ENCODE data around the gene CCDC192. TPM values are rescaled to one million over a fixed set of nuclear protein-coding genes. Genes with fewer than 3 reads are reported as not detected.

CCDC192 gene
- total RNA-seq, 1 donor from 2014 or later: not detected

DNA sequence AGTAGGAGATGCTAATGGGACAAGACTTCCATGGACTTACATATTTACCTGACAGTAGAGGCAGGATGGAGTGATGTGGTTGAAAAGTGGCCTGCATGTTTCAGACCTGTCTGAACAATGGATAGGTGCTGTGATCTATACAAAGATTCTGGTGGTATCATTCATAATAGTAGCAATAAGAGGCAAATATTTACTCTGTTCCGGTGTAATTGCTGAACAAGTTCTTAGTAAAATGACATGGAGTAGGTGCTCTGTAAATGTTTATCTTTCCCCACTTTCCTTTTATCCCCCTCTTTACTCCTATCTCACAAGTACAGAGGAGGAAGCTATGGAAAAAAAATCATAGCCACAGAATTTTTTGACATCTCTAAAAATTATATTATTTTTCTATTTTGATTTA is 221.4 kb downstream of the CCDC192 start:
- no peak for DNase-seq

DNA sequence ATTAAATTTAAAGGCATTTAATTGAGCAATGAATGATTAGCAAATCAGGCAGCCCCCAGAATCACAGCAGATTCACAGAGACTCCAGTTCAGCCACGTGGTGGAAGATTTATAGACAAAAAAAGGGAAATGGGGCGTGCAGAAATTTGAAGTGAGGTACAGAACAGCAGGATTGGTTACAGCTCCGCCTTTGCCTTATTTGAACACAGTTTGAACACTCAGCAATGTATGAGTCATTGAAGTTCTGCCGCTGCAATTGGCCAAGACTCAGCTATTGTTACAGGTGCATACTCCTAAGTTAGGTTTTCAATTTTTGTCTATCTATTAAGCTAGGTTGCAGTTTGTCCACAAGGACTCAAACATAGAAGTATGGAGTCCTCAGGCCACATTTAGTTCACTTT is 222.7 kb downstream of the CCDC192 start:
- no peak for DNase-seq

DNA sequence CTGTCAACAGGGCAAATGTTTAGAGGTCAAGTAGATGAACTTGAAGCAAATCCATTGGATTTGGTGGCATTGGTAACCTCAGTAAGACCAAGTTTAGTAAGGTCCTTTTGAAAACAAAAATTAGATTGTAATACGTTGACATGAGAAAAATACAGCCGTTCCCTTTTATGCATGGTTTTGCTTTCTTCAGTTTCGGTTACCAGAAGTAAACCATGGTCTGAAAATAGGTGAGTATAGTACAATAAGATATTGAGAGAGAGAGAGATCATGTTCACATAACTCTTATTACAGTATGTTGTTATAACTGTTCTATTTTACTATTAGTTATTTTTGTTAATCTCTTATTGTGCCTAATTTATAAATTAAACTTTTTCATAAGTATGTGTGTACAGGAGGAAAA is 223.8 kb downstream of the CCDC192 start:
- no peak for DNase-seq

DNA sequence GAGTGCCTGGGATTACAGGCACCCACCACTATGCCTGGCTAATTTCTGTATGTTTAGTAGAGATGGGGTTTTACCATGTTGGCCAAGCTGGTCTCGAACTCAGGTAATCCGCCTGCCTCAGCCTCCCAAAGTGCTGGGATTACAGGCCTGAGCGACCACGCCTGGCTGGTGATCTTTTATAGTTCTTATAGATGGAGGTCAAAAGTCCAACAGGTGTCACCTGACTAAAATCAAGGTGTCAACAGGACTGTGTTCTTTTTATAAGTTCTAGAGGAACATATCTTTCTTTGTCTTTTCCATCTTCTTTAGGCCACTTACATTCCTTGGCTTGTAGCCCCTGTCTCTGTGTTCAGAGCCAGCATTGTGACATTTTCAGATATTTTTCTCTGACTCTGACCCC is 224.9 kb downstream of the CCDC192 start:
- DNase-seq: no peak

DNA sequence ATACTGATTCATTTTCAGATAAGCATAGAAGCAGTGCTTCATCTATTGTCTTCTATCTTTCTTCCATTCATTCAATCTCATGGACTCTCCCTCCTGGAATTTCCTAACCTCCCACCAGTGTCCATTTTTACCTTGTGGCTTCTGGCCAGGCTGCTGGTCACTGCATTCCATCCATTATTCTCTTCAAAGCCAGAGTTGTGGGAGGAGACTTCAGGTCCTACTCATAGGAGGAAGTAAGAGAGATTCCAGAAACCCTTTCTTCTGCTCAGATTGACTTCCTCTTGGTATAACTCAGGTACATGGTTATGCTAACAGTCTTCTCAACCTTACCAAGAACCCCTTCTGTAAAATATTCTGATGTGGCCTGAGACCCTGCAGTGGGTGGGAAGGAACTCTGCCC is 227.1 kb downstream of the CCDC192 start:
- DNase-seq: no peak

DNA sequence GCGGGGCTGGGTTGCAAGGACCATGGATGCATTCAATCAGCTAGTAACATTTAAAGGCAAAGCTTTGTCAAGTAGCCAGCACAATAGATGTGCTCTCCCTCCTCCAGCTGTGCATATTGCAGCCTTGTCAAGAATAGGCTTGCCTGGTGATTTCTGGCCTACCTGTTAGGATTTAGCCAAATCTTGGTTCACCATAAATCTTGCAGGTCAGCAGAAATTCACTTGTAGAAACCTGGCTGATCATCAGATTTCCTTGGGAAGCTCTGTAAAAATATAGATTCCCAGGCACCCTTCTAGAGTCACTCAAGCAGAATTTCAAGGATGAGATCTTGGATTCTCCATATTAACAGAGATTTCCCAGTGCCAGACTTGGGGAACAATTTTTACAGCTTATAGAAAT is 228.2 kb downstream of the CCDC192 start:
- no peak for DNase-seq

DNA sequence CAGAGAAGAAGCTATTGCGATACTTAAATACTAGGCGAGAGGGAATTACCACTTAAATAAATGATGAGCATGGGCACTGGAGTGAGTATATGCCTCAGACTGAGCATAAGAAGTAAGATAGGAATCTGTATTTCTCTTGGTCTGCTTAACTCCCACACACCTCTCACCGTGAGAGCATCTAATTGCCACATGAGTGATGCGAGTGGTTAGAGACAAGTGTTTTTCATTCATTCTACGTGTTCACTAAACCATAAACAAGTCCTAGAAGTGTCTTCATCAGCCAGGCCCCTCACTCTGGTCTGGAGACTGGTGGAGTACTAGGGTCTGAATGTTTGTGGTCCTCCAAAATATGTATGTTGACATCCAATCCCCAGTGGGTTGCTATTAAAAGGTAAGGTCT is 230.2 kb downstream of the CCDC192 start:
- no peak for DNase-seq

DNA sequence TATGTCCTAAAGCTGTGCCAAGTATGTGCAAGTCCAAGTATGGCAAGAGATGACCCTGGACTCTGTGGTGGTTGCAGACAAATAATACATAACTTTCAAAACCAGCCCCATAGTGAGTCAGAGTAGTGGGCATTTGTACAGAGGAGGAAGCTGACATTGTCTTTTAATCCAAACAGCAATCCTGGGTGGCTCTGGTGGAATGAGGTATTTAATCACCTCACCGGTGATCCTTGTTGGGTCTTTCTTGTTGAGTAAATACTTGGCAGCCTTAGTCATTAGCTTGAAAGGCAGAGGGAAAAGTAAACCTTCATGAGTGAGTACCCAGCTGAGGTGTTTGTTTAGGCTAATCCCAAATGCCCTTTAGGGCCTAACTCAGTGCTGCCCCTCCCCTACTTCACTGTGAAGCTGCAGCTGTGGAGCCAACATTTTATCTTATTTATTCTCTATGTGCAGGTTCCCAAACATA is 231.6 kb downstream of the CCDC192 start:
- no peak for DNase-seq

DNA sequence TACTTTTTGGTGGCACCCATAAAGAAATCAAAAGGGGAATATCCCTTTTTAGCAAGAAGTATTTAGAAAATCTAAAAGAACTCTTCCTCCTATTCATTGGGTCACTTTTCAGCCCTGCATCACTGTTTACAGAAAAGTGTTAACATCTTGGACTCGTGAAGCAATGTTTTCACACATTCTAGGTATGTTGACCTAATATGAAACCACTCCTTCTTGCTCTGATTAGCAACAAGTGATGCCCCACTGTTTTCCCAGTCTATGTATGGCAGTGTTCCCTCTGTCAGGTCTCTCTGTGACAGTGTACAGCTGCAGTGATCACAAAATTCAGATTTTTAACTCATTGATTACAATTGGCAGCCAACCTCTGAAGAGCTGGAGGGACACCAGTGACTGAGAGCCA is 232.2 kb downstream of the CCDC192 start:
- no peak for DNase-seq

DNA sequence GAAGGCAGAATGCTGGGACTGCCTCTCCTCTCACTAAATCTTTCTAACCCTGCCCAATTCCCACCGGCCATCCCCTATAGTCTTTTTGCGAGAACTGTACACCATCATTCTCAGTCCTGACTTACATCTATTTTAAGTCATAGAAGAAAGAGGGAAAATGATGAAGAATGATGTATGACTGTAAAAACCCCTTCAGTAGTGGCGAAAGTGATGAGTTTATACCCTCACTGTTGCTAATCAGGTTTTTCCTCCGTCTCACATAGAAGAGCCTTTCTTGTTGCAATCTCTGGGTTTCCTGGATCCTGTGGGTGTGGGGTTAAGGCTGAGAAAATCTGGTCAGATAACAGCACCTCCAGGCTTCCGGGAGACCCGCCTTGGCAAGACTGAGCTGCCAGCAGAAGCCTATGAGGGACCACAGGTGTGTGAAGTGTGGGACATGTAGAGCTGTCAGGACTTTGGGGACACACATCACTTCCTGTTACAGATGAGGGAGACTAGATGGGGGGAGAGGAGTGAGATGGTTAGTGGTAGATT is 233.3 kb downstream of the CCDC192 start:
- DNase-seq: no peak

DNA sequence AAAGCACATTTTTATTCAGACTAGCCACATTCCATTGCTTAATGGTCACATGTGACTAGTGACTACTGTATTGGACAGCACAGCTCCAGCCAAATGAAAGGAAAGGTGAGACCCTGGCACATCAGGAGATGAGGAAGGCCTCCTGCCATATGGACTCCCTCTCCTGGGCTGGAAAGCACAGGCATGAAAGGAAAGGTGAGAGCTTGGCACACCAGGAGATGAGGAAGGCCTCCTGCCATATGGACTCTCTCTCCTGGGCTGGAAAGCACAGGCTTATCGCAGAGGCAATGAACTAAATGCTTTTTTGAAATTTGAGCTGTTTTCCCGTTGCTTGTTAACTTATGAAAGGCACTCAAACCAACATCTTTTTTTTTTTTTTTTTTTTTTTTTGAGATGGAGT is 235.6 kb downstream of the CCDC192 start:
- no peak for DNase-seq

DNA sequence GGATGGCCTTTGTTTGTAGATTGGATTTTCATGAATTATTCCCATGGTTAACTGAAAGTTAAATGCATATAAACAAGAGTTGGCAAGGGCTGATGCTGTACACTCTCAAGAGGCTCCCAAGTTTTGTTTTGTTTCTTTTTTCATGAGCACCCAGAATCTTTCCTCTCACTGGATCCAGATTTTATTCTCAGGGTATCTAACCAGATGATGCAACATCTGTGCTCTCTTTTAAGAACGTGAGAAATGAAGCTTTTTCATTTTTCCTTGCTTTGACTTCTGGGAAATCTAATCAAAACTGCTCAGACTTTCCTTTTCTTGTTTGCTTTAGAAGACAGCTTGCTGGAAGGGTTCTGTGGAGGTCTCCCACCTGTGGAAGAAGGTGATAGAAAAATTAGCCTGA is 237.7 kb downstream of the CCDC192 start:
- DNase-seq: no peak

DNA sequence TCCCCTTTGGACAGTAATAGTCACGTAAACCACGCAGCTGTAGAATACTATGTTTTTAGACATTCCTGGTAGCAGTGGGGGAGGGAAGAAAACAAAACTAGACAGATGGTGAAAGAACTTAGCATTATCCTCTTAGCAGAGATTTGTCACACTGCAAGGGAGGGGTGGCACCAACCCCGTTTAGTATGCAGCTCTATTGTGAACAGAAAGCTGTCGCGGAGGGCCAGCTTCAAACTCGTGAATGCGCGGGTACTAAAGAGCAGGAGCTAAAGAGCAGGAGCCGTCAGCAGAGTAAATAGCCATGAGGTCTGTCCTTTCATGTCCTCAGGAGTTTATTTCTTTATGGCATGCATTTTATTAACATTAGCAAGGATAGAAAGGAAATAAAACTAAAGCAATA is 238.5 kb downstream of the CCDC192 start:
- DNase-seq: peak; percentile 23

DNA sequence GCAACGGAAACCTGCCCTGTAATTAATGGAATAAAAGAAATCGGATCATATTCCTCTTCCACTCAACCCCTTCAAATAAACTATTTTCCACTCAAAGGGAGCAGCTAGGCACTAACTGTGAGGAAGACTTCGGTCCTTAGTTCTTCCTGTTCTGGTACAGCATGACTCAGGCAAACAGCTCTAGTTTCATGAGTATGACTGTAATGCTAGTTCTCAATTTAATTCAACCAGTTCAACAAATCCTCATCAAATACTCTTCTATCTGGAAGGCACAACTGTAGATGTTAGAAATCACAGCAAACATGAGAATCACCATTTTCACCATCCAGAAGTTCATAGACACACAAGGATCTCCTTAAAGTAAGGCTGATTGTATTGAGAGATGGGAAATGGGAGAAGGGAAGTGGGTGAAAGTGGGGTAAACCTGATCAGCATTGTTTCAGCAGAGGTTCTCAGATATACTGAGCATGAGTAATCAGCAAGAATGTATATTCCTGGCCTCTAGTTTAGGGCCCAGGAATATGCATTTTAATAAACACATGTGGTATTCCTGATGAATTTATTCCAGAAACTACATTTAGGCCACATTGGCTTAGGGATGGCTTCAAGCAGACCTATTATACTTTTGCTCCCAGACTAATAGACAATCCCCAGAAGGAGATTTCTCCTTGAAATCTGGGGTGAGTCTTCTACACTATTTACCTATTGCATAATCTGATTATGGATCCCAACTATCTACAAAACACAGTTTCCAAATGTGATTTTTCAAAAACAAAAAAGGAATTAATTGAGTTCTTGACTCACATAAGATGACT is 239.3 kb downstream of the CCDC192 start:
- no peak for DNase-seq

DNA sequence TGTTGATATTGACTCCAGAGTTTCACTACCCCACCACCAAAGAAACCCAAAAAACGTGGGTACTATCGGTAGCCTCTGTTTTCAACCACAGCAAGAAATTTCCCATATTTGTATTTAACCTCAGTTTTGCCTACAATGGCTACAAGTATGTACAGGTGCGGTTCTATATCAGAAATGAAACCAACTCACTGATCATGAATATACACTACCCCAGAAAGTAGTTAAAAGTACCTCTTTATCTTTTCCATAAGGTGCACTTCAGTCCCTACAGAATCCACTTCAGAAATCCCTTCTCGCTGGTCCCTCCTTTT is 239.8 kb downstream of the CCDC192 start:
- no peak for DNase-seq

DNA sequence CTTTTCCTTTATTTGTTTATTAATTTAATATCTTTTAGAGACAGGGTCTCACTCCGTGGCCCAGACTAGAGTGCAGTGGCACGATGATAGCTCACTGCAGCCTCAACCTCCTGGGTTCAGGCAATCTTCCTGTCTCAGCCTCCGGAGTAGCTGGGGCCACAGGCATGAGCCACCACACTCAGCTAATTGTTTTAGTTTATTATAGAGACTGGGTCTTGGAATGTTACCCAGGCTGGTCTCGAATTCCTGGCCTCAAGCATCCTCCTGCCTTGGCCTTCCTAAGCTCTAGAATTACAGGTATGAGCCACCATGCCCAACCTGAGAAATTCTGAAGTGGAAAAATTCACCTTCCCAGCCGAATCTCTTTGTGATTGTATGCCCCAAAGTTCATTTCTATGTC is 240.9 kb downstream of the CCDC192 start:
- DNase-seq: no peak

DNA sequence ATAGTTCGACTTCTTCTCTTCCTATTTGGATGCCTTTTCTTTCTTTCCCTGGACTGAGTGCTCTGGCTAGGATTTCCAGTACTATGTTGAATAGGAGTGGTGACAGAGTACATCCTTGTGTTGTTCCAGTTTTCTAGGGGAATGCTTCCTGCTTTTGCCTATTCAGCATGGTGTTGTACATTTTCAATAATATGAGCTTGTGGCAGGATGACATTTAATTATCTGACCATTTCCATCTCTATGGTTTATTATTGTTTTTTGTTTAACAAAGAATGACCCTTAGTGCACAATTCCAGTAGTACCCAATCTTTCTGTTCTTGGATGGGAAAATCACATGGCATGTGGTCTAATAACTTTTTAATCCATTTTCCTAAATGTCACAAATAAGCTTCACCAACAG is 244.8 kb downstream of the CCDC192 start:
- no peak for DNase-seq

DNA sequence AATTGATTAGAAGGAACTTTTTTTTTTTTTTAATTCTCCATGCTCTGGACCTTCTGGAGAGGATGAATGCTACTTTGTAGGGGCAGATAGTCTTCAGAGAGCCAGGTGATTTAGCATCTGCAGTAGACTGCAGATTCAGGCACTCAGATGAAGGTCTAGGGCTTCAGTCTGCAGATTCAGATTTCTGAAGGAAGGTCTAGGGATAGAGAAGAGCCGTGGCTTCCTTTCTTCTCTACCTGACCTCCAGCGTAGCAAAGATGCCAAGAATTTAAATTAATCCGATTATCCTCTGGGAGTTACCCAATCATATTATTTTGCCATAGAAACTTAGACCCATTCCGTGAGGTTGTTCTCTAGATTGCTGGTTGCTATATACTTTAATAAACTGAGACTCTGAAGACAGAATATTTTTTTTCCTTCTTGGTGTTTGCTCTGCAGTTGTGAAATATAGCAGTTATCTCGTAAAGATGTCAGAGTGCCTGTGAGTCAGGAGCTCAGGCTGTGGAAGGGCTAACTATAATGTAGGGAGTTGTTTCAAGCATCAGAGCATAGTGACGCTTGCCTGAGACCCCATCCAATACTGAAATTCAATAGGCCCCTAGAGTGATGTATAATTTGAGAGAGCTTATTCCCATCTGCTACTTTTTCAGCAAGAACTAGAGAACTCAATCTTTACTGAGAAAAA is 247.7 kb downstream of the CCDC192 start:
- DNase-seq: no peak

DNA sequence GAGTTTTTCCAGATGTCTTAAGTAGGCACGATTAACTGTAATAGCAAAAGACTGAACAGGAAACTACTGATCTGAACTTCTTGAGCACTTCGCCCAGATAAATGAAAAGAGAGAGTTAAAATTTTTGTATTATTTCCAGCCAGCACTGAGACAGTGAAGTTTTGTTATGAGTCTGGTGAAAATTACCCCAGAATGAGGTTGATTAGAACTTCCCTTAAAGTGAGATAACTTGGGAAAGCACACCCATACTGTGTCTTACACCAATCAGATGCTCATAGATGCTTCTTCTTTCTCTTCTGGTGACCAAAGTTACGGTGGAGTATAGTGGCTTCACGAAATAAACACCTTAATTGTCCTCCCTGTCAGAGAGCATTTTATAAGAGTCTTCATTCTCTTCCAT is 248.6 kb downstream of the CCDC192 start:
- no peak for DNase-seq

DNA sequence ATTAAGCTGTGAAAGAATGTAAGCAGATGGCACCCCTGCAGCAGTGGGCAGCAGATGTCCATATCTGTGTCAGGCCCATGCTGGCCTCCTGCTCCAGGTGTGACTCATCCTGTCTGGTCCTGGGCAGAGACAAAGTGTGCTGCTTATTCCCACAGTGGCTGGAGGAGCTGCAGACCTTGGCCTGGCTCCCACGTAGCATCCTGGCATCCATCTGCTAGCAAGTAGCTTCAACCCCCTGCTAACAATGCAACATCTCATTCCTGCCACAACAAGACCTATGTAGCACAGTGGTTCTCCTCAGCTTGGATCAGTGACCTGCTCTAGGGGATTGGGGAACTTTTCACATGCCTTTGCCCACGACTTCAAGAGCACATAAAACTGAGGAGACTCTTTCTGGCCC is 254.0 kb downstream of the CCDC192 start:
- peak; percentile 21 for DNase-seq

DNA sequence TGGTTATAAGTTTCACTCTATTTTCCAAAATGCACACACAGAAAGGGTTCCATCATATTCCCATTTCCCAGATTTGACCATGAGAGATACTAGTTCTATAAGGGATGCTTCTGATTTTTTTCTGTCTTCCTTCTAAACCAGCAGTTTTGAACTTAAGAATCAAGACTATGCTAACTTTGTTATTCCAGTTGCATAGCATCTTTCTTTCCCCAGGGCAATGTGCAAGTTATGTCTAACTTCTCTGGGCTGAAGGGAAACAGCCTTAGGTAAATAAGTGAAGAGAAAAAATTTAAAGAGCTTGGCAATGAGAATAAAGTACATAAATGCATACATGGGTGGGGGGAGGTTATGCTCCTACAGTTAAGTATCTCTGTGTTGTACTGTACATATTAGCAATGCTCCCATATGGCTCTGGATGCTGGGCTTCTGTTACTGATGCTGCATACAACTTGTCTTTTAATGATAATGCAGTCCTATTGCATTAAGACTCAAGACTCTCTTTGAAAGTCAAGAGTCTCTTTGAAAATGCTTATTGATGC is 254.6 kb downstream of the CCDC192 start:
- no peak for DNase-seq

DNA sequence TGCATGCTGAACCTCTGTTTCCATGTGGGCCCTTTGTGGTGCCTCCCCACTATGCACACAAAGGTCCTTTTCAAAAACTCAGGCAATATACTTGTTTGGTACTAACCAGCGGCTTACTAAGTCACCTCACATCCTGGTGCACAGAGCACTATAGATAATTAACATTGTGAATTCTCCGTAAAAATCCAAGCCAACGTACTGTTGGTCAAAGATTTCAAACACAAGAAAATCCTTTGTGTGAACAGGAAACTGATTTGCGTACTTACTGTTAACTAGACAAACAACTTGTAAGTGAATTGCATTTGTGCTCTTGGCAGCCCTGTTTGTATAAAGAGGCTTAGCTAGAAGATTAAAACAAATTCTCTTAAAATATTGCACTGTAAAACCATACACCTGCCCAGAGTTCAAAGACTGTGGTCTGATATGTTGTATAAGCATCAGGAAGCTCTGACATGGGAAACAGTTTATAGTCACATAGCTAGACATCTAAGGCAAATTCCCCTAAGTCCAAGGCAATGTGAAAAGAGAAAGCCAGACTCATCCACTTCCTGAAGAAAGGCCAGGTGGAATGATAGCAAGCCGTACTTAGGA is 255.3 kb downstream of the CCDC192 start:
- no peak for DNase-seq

DNA sequence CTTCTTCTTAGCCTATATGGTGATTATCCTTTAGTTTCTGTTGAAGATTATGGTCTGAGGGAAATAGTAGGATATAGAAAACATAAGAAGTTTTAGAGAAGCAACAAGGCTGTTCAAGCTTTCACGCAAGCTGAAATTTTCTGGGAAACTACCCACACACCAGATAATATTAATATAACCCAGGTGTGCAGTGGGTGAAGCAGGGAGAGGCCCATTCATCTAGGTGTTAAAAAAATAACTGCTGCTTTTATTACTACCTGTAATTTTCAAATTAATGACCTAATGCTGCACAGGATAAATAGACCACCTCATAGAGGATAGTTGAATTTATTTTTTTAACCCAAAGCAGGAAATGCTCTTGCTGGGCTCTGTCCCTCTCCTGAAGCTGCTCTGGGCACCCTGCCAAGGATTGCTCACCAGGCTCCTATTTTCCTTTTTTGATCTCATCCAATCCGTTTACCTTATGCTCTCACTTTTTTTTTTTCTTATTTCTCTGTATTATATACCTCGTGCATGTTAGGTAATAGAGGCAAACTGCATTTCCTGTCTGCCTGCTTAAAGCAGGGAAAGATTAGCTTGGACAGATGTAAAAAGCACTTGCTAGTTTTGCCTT is 256.1 kb downstream of the CCDC192 start:
- DNase-seq: no peak

Data from occipital lobe (tissue), 2 donors.